Measurements from ENCODE around the gene IFT88. TPM values are rescaled to one million over a fixed set of nuclear protein-coding genes. Genes with fewer than 3 reads are reported as not detected.

The IFT88 gene
- total RNA-seq, 6 experiments from 2014 or later: 8.2 to 9.5 (median 9.0) TPM

- Mint-ChIP-seq H3K9me3 (peaks cover 9% of the 10 kb centered on the region), H3K36me3 (ENCODE audit: low read depth) (peaks cover 14% of the 10 kb centered on the region), H3K27ac (no peak overlapping the region), H3K4me3 (no peak overlapping the region), H3K4me1 (ENCODE audit: low read depth) (no peaks in the 10 kb centered on the region), H3K27me3 (ENCODE audit: insufficient read depth) (no peaks in the 10 kb centered on the region; the same call in 1 of the 2 replicates)
- TF ChIP-seq CTCF (IDR thresholded peaks at IDR 0.05): no peak
- no peak for DNase-seq
Measured at GRCh38 chr13:20588529-20589110, 21.7 kb downstream of the IFT88 start.

- no peak overlapping the region for H3K4me3 Mint-ChIP-seq
- H3K36me3 Mint-ChIP-seq (ENCODE audit: low read depth): no peaks in the 10 kb centered on the region
- no peak overlapping the region for H3K27ac Mint-ChIP-seq
- H3K4me1 Mint-ChIP-seq (ENCODE audit: low read depth): no peaks in the 10 kb centered on the region
- H3K27me3 Mint-ChIP-seq (ENCODE audit: insufficient read depth): no peaks in the 10 kb centered on the region; the same call in 1 of the 2 replicates
- DNase-seq: no peak
- H3K9me3 Mint-ChIP-seq: no peaks in the 10 kb centered on the region
- TF ChIP-seq CTCF (IDR thresholded peaks at IDR 0.05): no peak
Measured at GRCh38 chr13:20590561-20590960, 23.6 kb downstream of the IFT88 start.

- no peak for TF ChIP-seq CTCF (IDR thresholded peaks at IDR 0.05)
- Mint-ChIP-seq H3K9me3 (no peaks in the 10 kb centered on the region), H3K36me3 (ENCODE audit: low read depth) (no peaks in the 10 kb centered on the region), H3K4me1 (ENCODE audit: low read depth) (no peaks in the 10 kb centered on the region), H3K27me3 (ENCODE audit: insufficient read depth) (no peaks in the 10 kb centered on the region; the same call in 1 of the 2 replicates), H3K27ac (no peak overlapping the region), H3K4me3 (no peak overlapping the region)
- DNase-seq: no peak
Measured at GRCh38 chr13:20592606-20593005, 25.6 kb downstream of the IFT88 start.

GRCh38 chr13:20594280-20594679 is 27.3 kb downstream of the IFT88 start:
- H3K4me1 Mint-ChIP-seq (ENCODE audit: low read depth): no peaks in the 10 kb centered on the region
- no peaks in the 10 kb centered on the region for H3K9me3 Mint-ChIP-seq
- H3K36me3 Mint-ChIP-seq (ENCODE audit: low read depth): no peaks in the 10 kb centered on the region
- H3K4me3 Mint-ChIP-seq: no peak overlapping the region
- H3K27ac Mint-ChIP-seq: no peak overlapping the region
- no peak for DNase-seq
- no peak for TF ChIP-seq CTCF (IDR thresholded peaks at IDR 0.05)
- no peaks in the 10 kb centered on the region; the same call in 1 of the 2 replicates for H3K27me3 Mint-ChIP-seq (ENCODE audit: insufficient read depth)

- Mint-ChIP-seq H3K27me3 (ENCODE audit: insufficient read depth) (no peaks in the 10 kb centered on the region), H3K9me3 (no peaks in the 10 kb centered on the region), H3K4me3 (no peak overlapping the region), H3K36me3 (ENCODE audit: low read depth) (peaks cover 15% of the 10 kb centered on the region), H3K27ac (no peak overlapping the region), H3K4me1 (ENCODE audit: low read depth) (peaks cover 21% of the 10 kb centered on the region)
- no peak for TF ChIP-seq CTCF (IDR thresholded peaks at IDR 0.05)
- no peak for DNase-seq
Measured at GRCh38 chr13:20607015-20607414, 40.1 kb downstream of the IFT88 start.
